Endothelial cell of umbilical vein (primary cell): Measurements from ENCODE around the gene PDIA4. TPM values are rescaled to one million over a fixed set of nuclear protein-coding genes. Genes with fewer than 3 reads are reported as not detected.

Experiments used
- BruUV-seq: library from RNA; stranded (reverse); fragments of 400-500 nt; replicated peaks from 2 replicates; lab custom pipeline; 2021; lab: Mats Ljungman, UMichigan
- CTCF ChIA-PET: fragments of 300-600, 350-600 bp; sonication (Branson Sonifier 250); formaldehyde crosslinking; loops from one replicate; lab custom pipeline; 2021; ENCODE audit warnings: antibody characterized with exemption, inconsistent platforms; lab: Charles Lee
- POLR2A ChIA-PET: fragments of 300-600, 350-600 bp; sonication (Branson Sonifier 250); formaldehyde crosslinking; loops from one replicate; lab custom pipeline; 2021; ENCODE audit warnings: antibody characterized with exemption, inconsistent platforms; lab: Charles Lee
- DNase-seq: peaks from one replicate; pipeline ENCODE4 v3.0.0-alpha.2; 2011; ENCODE audit warnings: low read depth, low spot score
- FAIRE-seq: peaks from 2 replicates; lab custom pipeline; 2011; peaks lifted over from hg19 to GRCh38; lab: Jason Lieb, UNC
- H2AFZ ChIP-seq: 2 replicates; pipeline ENCODE4 v1.6.0; 2012; ENCODE audit warnings: low read depth, low read length, control low read depth, inconsistent platforms
- H3K27ac ChIP-seq: 2 replicates; pipeline ENCODE4 v1.5.1; 2011; ENCODE audit warnings: low read depth, mild to moderate bottlenecking, control low read depth, low read length, moderate library complexity; ENCODE audit not compliant: insufficient read depth
- H3K27me3 ChIP-seq, 2 experiments: 2 replicates each; pipeline versions ENCODE4 v1.6.0 to v1.6.1; 2011; ENCODE audit warnings: low read length in 2 of 2, mixed read lengths in 1 of 2; ENCODE audit not compliant: control insufficient read depth in 2 of 2, insufficient read depth in 2 of 2
- H3K36me3 ChIP-seq, 2 experiments: 2 replicates in 1 of 2; 3 replicates in 1 of 2; pipeline ENCODE4 v1.5.1; 2011; ENCODE audit warnings: low read length in 2 of 2, mild to moderate bottlenecking in 1 of 2, moderate library complexity in 1 of 2; ENCODE audit not compliant: control insufficient read depth in 2 of 2, insufficient read depth in 2 of 2; ENCODE audit errors: extremely low read depth in 1 of 2
- H3K4me1 ChIP-seq: 3 replicates; pipeline ENCODE4 v1.5.1; 2011; ENCODE audit warnings: mild to moderate bottlenecking, low read length; ENCODE audit not compliant: control insufficient read depth, insufficient read depth; ENCODE audit errors: extremely low read depth
- H3K4me2 ChIP-seq: 2 replicates; pipeline ENCODE4 v1.6.1; 2011; ENCODE audit warnings: low read length, control low read depth, mixed read lengths; ENCODE audit not compliant: insufficient read depth
- H3K4me3 ChIP-seq, 3 experiments: fragments of 200-600 bp in 1 of 3; sonication (generic), shearing (Covaris generic) in 1 of 3; replicated peaks in 1 of 3; 2 replicates each; pipeline ENCODE4 v1.5.1; 2011 to 2016; ENCODE audit warnings: control low read depth in 3 of 3, low read length in 3 of 3, mild to moderate bottlenecking in 2 of 3, inconsistent platforms in 1 of 3, low read depth in 1 of 3, moderate library complexity in 1 of 3; ENCODE audit not compliant: insufficient read depth in 1 of 3
- H3K79me2 ChIP-seq: 2 replicates; pipeline ENCODE4 v1.6.0; 2012; ENCODE audit warnings: low read length, inconsistent platforms; ENCODE audit not compliant: control insufficient read depth, insufficient read depth
- H3K9ac ChIP-seq: replicated peaks from 2 replicates; pipeline ENCODE3; 2011; ENCODE audit warnings: low read length, control low read depth; ENCODE audit not compliant: insufficient read depth; ENCODE audit errors: extremely low read depth
- H3K9me1 ChIP-seq: replicated peaks from 3 replicates; pipeline ENCODE4 v1.6.0; 2011; ENCODE audit warnings: mild to moderate bottlenecking, low read length; ENCODE audit not compliant: control insufficient read depth, insufficient read depth; ENCODE audit errors: extremely low read depth
- H3K9me3 ChIP-seq: replicated peaks from 2 replicates; pipeline ENCODE4 v1.5.1; 2012; ENCODE audit warnings: low read length, inconsistent platforms; ENCODE audit not compliant: control insufficient read depth, insufficient read depth
- H4K20me1 ChIP-seq: replicated peaks from 2 replicates; pipeline ENCODE3; 2011; ENCODE audit warnings: mild to moderate bottlenecking, low read length; ENCODE audit not compliant: control insufficient read depth, insufficient read depth; ENCODE audit errors: extremely low read depth
- CTCF ChIP-seq, 2 donors: IDR thresholded peaks; 1 replicate in 1 of 2; 2 replicates in 1 of 2; pipeline ENCODE4 v1.5.1; 2011; ENCODE audit warnings: low read length in 2 of 2, mild to moderate bottlenecking in 2 of 2, moderate library complexity in 2 of 2, control low read depth in 1 of 2, inconsistent platforms in 1 of 2, low read depth in 1 of 2; ENCODE audit not compliant: insufficient read depth in 1 of 2; ENCODE audit errors: extremely low read depth in 1 of 2
- EZH2 ChIP-seq: IDR thresholded peaks from 2 replicates; pipeline ENCODE4 v1.6.1; 2012; ENCODE audit warnings: borderline replicate concordance, low read depth, mild to moderate bottlenecking, moderate library complexity, low read length, inconsistent platforms; ENCODE audit not compliant: severe bottlenecking
- FOS ChIP-seq: IDR thresholded peaks from 2 replicates; pipeline ENCODE4 v1.6.1; 2011; ENCODE audit warnings: mild to moderate bottlenecking, low read length, moderate library complexity, borderline replicate concordance; ENCODE audit not compliant: insufficient read depth
- GATA2 ChIP-seq: IDR thresholded peaks from 2 replicates; pipeline ENCODE4 v1.7.0; 2011; ENCODE audit warnings: low read depth, mild to moderate bottlenecking, moderate library complexity, mixed read lengths, low read length; ENCODE audit not compliant: insufficient read length, insufficient read depth
- JUN ChIP-seq: IDR thresholded peaks from 2 replicates; pipeline ENCODE4 v1.6.1; 2011; ENCODE audit warnings: borderline replicate concordance, low read depth; ENCODE audit not compliant: insufficient read length, insufficient read depth
- MYC ChIP-seq: IDR thresholded peaks from one replicate; pipeline ENCODE4 v1.6.1; 2011; ENCODE audit warnings: mild to moderate bottlenecking, low read depth, low read length
- POLR2A ChIP-seq: IDR thresholded peaks from 2 replicates; pipeline ENCODE4 v1.6.1; 2012; ENCODE audit warnings: low read depth, mild to moderate bottlenecking, control low read depth, low read length
- POLR2AphosphoS5 ChIP-seq: IDR thresholded peaks from 2 replicates; pipeline ENCODE4 v1.6.1; 2012; ENCODE audit warnings: low read depth, mild to moderate bottlenecking, control low read depth, low read length, moderate library complexity; ENCODE audit not compliant: insufficient read depth
- dilution Hi-C: fragments of 300-500 bp; cut with MboI; formaldehyde crosslinking; loops from one replicate; pipeline ENCODE4 v1.15.0; 2019; ENCODE audit warnings: low sequenced_read_pairs; ENCODE audit not compliant: extremely low pct_ligation_motif_present
- intact Hi-C: fragments of 100-400 bp; cut with micrococcal nuclease; formaldehyde crosslinking; loops from one replicate; pipeline ENCODE4 v1.10.0; 2022
- polyA plus RNA-seq, 4 experiments: library from polyadenylated mRNA; depleted of rRNA in 3 of 4; stranded (reverse) in 3 of 4; unstranded in 1 of 4; fragments of >200 nt; gene quantifications; 2 replicates each; pipeline versions ENCODE4 v1.2.1 to v1.2.3, GENCODE V29; 2011 to 2012; ENCODE audit warnings: missing spikeins in 1 of 4
- total RNA-seq: library from RNA; stranded (reverse); gene quantifications from 2 replicates; pipeline ENCODE4 v1.2.3, GENCODE V29; 2021
- TF ChIP-seq, protein P1 (sequence below): IDR thresholded peaks from 2 replicates; pipeline ENCODE4 v1.6.1; 2011; ENCODE audit not compliant: insufficient read depth, insufficient read length

The PDIA4 gene
- total and polyA plus RNA-seq, 2 donors (not counting 3 experiments of a cell fraction or from before 2014, with no cell fraction given) = 217 to 308 TPM

- Histone ChIP-seq H3K4me3 (no peak overlapping the region), H4K20me1 (no peaks in the 10 kb centered on the region), H3K9me1 (no peaks in the 10 kb centered on the region), H3K36me3 (peaks cover 10 to 16% of the 10 kb centered on the region in 2 experiments), H3K27ac (no peak overlapping the region), H3K27me3 (no peaks in the 10 kb centered on the region), H3K4me2 (no peak overlapping the region), H3K9ac (no peak overlapping the region), H3K4me1 (peaks cover 1% of the 10 kb centered on the region), H3K79me2 (peaks cover 65% of the 10 kb centered on the region), H3K9me3 (no peaks in the 10 kb centered on the region), H2AFZ (no peak overlapping the region)
- intact Hi-C loops (loop anchor here (10.0 kb wide), 1 partner anchor 473 kb away; the partner anchor contains the start of gene ZNF746), dilution Hi-C loops (no loop called here)
- TF ChIP-seq MYC = no peak
- no peak for TF ChIP-seq GATA2
- no peak for TF ChIP-seq EZH2
- TF ChIP-seq, protein P1, sequence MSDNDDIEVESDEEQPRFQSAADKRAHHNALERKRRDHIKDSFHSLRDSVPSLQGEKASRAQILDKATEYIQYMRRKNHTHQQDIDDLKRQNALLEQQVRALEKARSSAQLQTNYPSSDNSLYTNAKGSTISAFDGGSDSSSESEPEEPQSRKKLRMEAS = no peak
- no peak for TF ChIP-seq CTCF (IDR thresholded peaks at IDR 0.05; ENCODE audit: extremely low read depth in 1 of 2, insufficient read depth in 1 of 2, low read depth in 1 of 2, low read length in 2 of 2)
- TF ChIP-seq POLR2A = no peak
- TF ChIP-seq POLR2AphosphoS5 = no peak
- TF ChIP-seq FOS = no peak
- no peak for TF ChIP-seq JUN
- DNase-seq = no peak
- BruUV-seq = no TSS peak
- ChIA-PET CTCF (interaction anchor here (1.1 to 2.4 kb wide), 2 partner anchors 9 to 16 kb away, joined by 3 to 6 read pairs; no protein-coding TSS in a partner anchor), POLR2A (no interaction called here)
- FAIRE-seq = no peak
These were observed 6.6 kb downstream of the PDIA4 start for GRCh38 chr7:149021725-149022062.
